RPMI7951 (cell line): ENCODE measurements around the gene SLC47A1. TPM values are rescaled to one million over a fixed set of nuclear protein-coding genes. Genes with fewer than 3 reads are reported as not detected.

Experiments
- DNase-seq: peaks from one replicate; pipeline ENCODE4 v3.0.0-alpha.2; 2012; ENCODE audit warnings: low read depth
- total RNA-seq: library from RNA; depleted of rRNA; stranded (reverse); fragments of >200 nt; shearing (Covaris generic); gene quantifications from 2 replicates; pipeline ENCODE4 v1.2.3, GENCODE V29; 2014; rRNA removed

The SLC47A1 gene
- total RNA-seq, 1 experiment from 2014 or later: 0.36 TPM

GRCh38 chr17:19590912-19591551 is 57.4 kb downstream of the SLC47A1 start:
- no peak for DNase-seq

- no peak for DNase-seq
Measured at GRCh38 chr17:19592316-19592715, 58.7 kb downstream of the SLC47A1 start.

- DNase-seq: no peak
Measured at GRCh38 chr17:19596869-19597268, 63.2 kb downstream of the SLC47A1 start.

GRCh38 chr17:19610311-19610710 is 76.7 kb downstream of the SLC47A1 start:
- DNase-seq: no peak

GRCh38 chr17:19610879-19611278 is 77.2 kb downstream of the SLC47A1 start:
- no peak for DNase-seq

- DNase-seq: no peak
Measured at GRCh38 chr17:19613979-19614378, 80.3 kb downstream of the SLC47A1 start.

- DNase-seq: no peak
Measured at GRCh38 chr17:19614900-19615299, 81.2 kb downstream of the SLC47A1 start.

GRCh38 chr17:19618015-19618414 is 84.4 kb downstream of the SLC47A1 start:
- no peak for DNase-seq

GRCh38 chr17:19619705-19620325 is 86.2 kb downstream of the SLC47A1 start:
- no peak for DNase-seq

GRCh38 chr17:19621697-19622096 is 88.0 kb downstream of the SLC47A1 start:
- DNase-seq: no peak

GRCh38 chr17:19626079-19626478 is 92.4 kb downstream of the SLC47A1 start:
- no peak for DNase-seq

Other genes with a start within 250 kb of the SLC47A1 start
- 16.2 and 20.3 TPM in 2 replicates for gene B9D1, start 171.1 kb upstream of the SLC47A1 start, total RNA-seq
- 4.1 and 6.7 TPM in 2 replicates for gene MAPK7, start 155.4 kb upstream of the SLC47A1 start, total RNA-seq
- gene MFAP4, start 146.7 kb upstream of the SLC47A1 start, total RNA-seq: 4.7 and 5.2 TPM in 2 replicates
- 0.24 and 0.29 TPM in 2 replicates for gene RNF112, start 122.6 kb upstream of the SLC47A1 start, total RNA-seq
- 44.2 and 68.1 TPM in 2 replicates for gene ALDH3A2, start 114.9 kb downstream of the SLC47A1 start, total RNA-seq
- not detected in 2 replicates for gene SLC47A2, start 182.7 kb downstream of the SLC47A1 start, total RNA-seq
- not detected in 2 replicates for gene ALDH3A1, start 214.4 kb downstream of the SLC47A1 start, total RNA-seq